HG03095 (cell line): Measurements from ENCODE around the gene PTPRQ.
A peak's percentile ranks its signal among the peaks of the same experiment; 100 is the strongest.
"Not testable (repeated sequence)": the region's sequence is repeated elsewhere in the genome, so short reads cannot be mapped to it uniquely, and the experiment has no call there.

Experiments
- ATAC-seq: cut with Tn5 transposase; IDR thresholded peaks from one replicate; pipeline ENCODE4 v1.9.1; 2021; ENCODE audit warnings: moderate library complexity; ENCODE audit not compliant: unreplicated experiment

The PTPRQ gene

GRCh38 chr12:80627782-80628181 is 183.7 kb downstream of the PTPRQ start:
- ATAC-seq = no peak

DNA sequence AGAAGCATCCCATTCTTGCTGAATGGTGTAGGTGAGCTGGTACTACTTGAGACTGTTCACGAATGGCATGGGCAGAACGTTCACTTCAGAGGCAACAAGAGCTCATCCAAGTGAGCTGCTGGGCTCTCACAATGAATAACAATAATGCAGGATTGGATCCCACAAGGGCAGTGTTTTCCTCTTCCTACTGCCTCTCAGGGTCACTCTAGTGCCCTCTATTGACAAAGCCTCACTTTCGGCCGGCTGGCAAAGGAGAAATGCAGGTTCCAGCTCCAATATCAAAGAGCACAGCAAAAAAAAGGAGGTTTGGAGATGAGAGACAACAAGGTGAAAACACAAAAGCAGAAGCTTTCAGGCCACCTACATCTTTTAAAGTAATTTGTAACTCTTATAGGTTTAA is 188.8 kb downstream of the PTPRQ start:
- ATAC-seq = no peak

- no peak for ATAC-seq
These were observed 190.9 kb downstream of the PTPRQ start for GRCh38 chr12:80634903-80635302.

- ATAC-seq = no peak
These were observed 192.8 kb downstream of the PTPRQ start for GRCh38 chr12:80636832-80637231.

DNA sequence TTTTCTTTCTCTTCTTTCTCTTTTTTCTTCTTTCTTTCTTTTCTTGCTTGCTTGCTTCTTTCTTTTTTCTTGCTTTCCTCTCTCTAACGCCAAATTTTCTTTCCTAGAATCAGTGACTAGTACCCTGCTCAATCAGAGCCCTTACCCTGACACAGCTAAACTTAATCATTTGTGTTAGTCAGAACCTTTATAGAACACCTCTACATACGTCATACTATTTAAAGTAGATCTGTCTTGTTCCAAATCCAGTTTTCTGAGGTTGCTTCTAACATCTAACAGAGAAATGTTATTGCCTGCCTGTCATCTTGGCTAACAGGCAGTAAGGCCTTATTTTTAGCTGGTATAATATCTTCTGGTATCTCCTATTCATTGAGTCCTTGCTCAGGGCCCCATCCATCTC is 197.9 kb downstream of the PTPRQ start:
- no peak for ATAC-seq

DNA sequence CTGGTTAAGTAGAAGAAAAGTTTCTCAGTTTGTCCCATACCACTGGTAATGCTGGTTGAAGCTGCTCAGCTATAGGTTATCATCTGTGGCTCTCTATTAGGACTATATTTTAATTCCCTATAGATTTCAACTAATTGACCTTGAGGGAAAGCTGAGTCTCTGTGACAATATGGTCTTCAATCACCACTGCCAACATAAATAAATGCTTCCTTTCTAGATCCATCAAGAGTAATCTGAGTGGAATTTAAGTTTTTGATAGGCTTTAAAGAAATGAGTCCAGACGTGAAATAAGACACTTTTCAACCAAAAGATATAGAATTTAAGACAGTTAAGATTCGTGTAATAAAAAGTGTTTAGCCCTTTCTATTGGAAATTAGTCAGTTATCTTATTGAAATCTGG is 199.9 kb downstream of the PTPRQ start:
- ATAC-seq = no peak

- ATAC-seq = no peak
These were observed 204.8 kb downstream of the PTPRQ start for GRCh38 chr12:80648881-80649280.

- no peak for ATAC-seq
These were observed 211.7 kb downstream of the PTPRQ start for GRCh38 chr12:80655751-80656150.

DNA sequence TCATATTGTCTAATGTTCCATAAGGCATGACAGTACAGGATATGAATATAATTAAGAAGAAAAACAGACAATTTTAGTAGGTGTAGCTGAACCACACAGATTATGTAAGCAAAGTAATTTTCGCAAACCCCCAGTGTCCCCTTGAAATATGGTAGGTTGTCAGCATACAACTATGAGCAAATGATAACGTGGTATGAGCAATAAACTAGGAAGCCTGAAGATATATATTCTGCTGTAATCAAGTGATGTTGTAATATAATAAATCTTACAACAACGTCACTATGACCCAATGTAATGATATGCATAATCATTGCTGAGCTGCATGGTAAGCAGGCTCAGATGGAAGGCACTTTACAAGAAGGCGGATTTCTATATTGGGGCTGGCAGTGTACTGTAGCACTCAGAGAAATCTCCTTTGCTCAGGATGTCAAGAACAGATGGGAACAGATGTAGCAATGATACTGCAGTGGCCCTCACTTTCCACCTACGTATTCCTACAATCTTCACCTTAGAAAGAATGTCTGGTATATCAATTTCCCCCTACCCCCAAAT is 215.6 kb downstream of the PTPRQ start:
- no peak for ATAC-seq

DNA sequence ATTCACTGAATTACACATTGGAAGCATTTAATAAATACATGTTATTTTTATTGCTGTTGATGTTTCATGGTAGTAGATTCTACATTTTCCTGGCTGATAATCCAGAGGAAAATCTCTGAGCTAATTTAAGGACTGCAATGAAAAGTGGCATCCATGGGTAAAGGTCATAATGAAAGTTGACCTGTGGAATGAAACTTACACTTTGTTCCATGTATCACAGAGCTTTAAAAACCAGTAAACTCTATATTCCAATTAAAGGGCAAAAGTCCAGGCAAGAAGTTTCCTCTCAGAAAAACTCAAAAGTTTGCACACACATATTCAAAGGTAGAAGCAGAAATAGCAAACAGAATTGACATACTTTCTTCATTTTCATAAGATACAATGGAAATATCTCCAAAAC is 218.6 kb downstream of the PTPRQ start:
- ATAC-seq = no peak

GRCh38 chr12:80670214-80670613 is 226.2 kb downstream of the PTPRQ start:
- ATAC-seq = no peak

GRCh38 chr12:80676042-80676636 is 232.1 kb downstream of the PTPRQ start:
- ATAC-seq = not testable (repeated sequence)

- ATAC-seq = no peak
These were observed 232.8 kb downstream of the PTPRQ start for GRCh38 chr12:80676856-80677255.

GRCh38 chr12:80677994-80678393 is 234.0 kb downstream of the PTPRQ start:
- ATAC-seq = no peak

GRCh38 chr12:80679346-80680131 is 235.5 kb downstream of the PTPRQ start:
- no peak for ATAC-seq

- peak; percentile 80 for ATAC-seq
These were observed 237.3 kb downstream of the PTPRQ start for GRCh38 chr12:80681287-80681686.

- no peak for ATAC-seq
These were observed 237.8 kb downstream of the PTPRQ start for GRCh38 chr12:80681786-80682185.

DNA sequence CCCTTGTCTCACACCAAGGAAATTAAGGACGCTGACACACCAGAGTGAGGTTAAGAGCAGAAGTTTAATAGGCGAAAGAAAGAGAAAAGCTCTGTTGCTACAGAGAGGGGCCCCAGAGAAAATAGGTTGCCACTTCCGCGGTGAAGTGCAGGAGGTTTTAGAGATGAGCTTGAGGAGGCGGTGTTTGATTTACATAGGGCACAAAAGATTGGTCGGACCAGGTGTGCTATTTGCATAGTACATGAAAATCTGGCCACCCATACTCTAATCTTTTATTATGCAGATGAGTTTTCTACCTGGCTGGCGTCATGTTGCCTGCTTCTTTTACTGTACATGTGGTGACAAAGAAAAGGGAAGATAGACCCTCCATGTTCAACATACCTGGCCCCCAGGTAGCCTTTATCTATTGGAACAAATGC is 240.1 kb downstream of the PTPRQ start:
- no peak for ATAC-seq

DNA sequence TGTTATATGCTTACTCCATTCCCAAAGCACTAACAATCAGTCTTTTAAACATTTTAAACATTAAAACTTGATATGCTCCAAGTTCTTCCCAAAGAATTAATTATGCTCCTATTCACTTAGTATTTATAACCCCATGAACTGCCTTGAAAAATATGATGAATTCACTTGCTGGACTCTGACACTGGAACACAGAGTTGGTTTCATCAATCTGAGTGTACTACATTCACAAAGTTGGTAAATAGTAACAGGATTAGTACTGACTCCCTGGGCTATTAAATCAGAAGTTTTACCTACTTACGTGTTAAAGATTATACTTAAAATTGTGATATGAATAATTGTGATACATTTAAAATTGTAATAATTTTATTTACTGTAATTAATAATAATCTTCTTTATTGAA is 246.1 kb downstream of the PTPRQ start:
- no peak for ATAC-seq

DNA sequence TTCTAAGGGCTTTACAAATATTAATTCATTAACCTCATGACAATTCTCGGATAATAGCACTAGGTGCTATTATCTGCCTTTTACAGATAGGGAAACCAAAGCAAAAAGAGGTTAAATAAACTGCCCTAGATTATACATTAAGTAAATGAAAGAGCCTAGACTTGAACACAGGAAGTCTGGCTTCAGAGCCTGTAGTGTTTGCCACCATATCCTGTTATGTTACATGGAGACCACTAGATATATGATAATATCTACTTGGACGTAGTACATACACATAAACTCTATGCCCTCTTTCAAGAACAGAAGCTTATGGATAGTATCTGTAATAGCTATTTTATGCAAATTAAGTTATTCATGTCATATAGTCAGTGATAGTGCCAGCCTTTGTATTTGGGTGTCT is 246.5 kb downstream of the PTPRQ start:
- no peak for ATAC-seq

DNA sequence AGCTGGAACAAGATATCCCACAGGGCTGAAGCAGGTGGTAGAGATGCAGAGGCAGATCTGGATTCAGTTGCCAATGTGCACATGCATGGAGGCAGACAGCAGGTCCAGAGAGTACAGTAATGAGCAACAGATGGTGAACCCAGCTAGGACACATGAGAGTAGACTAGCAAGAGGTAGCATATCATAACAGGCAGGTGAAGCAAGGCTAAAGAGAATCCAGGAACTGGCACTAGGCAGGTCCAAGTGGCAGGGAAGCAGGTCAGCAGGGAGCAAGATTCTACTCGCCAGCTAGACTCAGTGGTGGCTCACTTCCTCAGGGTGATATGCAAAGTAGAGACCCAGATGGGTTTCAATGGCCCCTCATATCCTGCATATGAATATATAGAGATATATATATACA is 248.1 kb downstream of the PTPRQ start:
- ATAC-seq = no peak

GRCh38 chr12:80697270-80697887 is 253.3 kb downstream of the PTPRQ start:
- ATAC-seq = no peak
